ENCODE measurements around the gene SCIMP. TPM values are rescaled to one million over a fixed set of nuclear protein-coding genes. Genes with fewer than 3 reads are reported as not detected.
A peak's percentile ranks its signal among the peaks of the same experiment; 100 is the strongest.
"Not testable (repeated sequence)": the region's sequence is repeated elsewhere in the genome, so short reads cannot be mapped to it uniquely, and the experiment has no call there.

SCIMP gene
- total RNA-seq, 1 experiment from 2014 or later, result not detected

DNA sequence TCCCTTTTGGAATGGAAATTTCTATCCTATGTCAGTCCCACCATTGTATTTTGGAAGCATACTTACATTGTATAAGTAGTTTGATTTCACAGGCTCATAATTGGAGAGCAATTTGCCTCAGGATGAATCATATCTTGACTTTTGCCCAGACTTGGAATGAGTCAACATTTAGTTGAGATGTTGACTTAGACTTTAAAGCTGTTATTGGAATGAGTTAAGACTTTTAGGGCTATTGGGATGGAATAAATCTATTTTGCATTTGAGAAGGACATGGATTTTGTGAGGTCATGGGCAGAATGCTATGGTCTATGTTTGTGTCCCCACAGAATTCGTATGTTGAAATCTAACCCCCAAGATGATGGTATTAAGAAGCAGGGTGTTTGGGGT, 30.8 kb downstream of the SCIMP start:
- DNase-seq (ENCODE audit: low read depth, low spot score), result no peak
- in situ Hi-C loops (cut with HindIII; ENCODE audit: low pct_unique_long_range_greater_than_20kb, low sequenced_read_pairs), result no loop called here

DNA sequence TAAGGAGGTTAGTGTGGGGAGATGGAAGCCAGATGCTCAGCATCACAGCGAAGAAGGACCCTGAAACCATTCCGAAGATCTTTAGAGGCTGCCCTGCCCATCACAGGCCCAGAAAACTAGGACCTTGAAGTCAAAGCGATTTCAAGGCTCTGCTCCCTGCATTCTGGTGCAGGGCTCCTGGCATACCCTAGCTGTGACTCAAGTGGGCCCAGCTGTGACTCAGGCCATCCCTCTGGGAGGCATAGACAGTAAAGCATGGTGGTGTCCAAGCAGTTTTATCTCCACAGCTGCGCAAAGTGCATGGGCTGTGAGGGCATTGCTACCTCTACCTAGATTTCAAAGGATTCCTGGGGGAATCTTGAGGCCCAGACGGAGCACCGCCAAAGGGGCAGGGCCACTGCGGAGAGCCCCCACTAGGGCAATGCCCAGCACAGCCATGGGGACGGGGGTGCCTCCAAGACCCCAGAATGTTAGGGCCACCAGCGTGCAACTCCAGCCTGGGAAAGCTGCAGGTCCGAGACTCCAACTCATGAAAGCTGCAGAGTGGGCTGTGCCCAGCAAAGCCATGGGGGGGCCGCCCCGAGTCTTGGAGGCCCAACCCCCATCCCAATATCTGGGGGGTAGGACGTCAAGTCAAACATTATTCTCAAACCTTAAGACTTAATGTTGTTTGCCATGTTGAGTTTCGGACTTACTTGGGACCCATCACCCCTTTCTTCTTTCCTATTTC, 31.3 kb downstream of the SCIMP start:
- DNase-seq (ENCODE audit: low read depth, low spot score), result no peak
- in situ Hi-C loops (cut with HindIII; ENCODE audit: low pct_unique_long_range_greater_than_20kb, low sequenced_read_pairs), result no loop called here

GRCh38 chr17:5201011-5201410, 33.6 kb downstream of the SCIMP start:
- in situ Hi-C loops (cut with HindIII; ENCODE audit: low pct_unique_long_range_greater_than_20kb, low sequenced_read_pairs), result no loop called here

GRCh38 chr17:5200360-5200759, 34.3 kb downstream of the SCIMP start:
- in situ Hi-C loops (cut with HindIII; ENCODE audit: low pct_unique_long_range_greater_than_20kb, low sequenced_read_pairs), result no loop called here

More at GRCh38 chr17:5201011-5201410, 33.6 kb downstream of the SCIMP start:
- DNase-seq (ENCODE audit: low read depth, low spot score), result no peak

DNA sequence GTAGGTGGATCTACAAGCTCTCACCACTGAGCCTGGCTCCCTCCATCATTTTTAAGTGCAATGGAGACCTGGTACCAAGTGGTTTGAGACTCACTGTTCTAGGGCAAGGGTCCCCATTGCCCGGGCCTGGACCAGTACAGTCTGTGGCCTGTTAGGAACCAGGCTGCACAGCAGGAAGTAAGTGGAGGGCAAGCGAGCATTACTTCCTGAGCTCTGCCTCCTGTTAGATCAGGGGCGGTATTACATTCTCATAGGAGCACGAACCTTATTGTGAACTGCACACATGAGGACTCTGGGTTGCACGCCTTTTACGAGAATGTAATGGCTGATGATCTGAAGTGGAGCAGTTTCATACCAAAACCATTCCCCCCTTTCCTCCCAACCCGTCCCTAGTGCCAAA, 36.2 kb downstream of the SCIMP start:
- in situ Hi-C loops (cut with HindIII; ENCODE audit: low pct_unique_long_range_greater_than_20kb, low sequenced_read_pairs), result no loop called here
- no peak for DNase-seq (ENCODE audit: low read depth, low spot score)

More at GRCh38 chr17:5200360-5200759, 34.3 kb downstream of the SCIMP start:
- DNase-seq (ENCODE audit: low read depth, low spot score), result no peak

- DNase-seq (ENCODE audit: low read depth, low spot score), result no peak
- in situ Hi-C loops (cut with HindIII; ENCODE audit: low pct_unique_long_range_greater_than_20kb, low sequenced_read_pairs), result no loop called here
Measured at GRCh38 chr17:5194346-5194745, 40.3 kb downstream of the SCIMP start.

GRCh38 chr17:5191541-5192417, 42.9 kb downstream of the SCIMP start, which contains the start of gene ZNF594:
Gene ZNF594 (minus strand): TSS chr17:5191868. CDS start chr17:5184256, 7,612 bp downstream.
- in situ Hi-C loops (cut with HindIII; ENCODE audit: low pct_unique_long_range_greater_than_20kb, low sequenced_read_pairs), result no loop called here
- DNase-seq (ENCODE audit: low read depth, low spot score), result peak; percentile 95

- in situ Hi-C loops (cut with HindIII; ENCODE audit: low pct_unique_long_range_greater_than_20kb, low sequenced_read_pairs), result no loop called here
- DNase-seq (ENCODE audit: low read depth, low spot score), result no peak
Measured at GRCh38 chr17:5184288-5184687, 50.4 kb downstream of the SCIMP start.

- DNase-seq (ENCODE audit: low read depth, low spot score), result no peak
- in situ Hi-C loops (cut with HindIII; ENCODE audit: low pct_unique_long_range_greater_than_20kb, low sequenced_read_pairs), result no loop called here
Measured at GRCh38 chr17:5183410-5183793, 51.3 kb downstream of the SCIMP start.

DNA sequence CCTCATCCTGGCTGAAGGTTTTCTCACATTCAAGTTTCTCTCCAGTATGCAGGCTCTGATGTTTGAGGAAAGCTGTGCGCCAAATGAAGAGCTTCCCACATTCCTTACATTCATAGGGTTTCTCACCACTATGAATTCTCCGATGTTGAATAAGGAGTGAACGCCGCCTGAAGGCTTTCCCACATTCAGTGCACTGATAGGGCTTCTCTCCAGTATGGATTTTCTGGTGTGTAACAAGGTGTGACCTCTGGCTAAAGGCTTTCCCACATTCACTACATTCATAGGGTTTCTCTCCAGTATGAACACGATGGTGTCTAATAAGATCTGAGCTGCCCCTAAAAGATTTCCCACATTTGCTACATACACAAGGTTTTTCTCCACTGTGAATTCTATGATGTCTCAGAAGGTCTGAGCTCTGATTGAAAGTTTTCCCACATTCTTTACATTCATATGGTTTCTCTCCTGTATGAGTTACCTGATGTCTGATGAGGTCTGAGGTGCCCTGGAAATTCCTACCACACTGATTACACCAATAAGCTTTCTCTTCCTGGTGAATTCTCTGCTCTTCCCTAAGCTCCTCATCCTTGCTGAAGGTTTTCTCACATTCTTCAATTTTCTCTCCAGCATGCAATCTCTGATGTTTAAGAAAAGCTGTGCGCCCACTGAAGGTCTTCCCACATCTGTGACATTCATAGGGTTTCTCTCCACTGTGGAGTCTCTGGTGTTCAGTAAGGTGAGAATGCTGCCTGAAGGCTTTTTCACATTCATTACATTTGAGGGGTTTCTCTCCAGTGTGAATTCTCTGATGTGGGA, 51.9 kb downstream of the SCIMP start:
- in situ Hi-C loops (cut with HindIII; ENCODE audit: low pct_unique_long_range_greater_than_20kb, low sequenced_read_pairs), result no loop called here
- no peak for DNase-seq (ENCODE audit: low read depth, low spot score)

GRCh38 chr17:5181509-5182305, 53.0 kb downstream of the SCIMP start:
- DNase-seq (ENCODE audit: low read depth, low spot score), result no peak
- in situ Hi-C loops (cut with HindIII; ENCODE audit: low pct_unique_long_range_greater_than_20kb, low sequenced_read_pairs), result no loop called here

DNA sequence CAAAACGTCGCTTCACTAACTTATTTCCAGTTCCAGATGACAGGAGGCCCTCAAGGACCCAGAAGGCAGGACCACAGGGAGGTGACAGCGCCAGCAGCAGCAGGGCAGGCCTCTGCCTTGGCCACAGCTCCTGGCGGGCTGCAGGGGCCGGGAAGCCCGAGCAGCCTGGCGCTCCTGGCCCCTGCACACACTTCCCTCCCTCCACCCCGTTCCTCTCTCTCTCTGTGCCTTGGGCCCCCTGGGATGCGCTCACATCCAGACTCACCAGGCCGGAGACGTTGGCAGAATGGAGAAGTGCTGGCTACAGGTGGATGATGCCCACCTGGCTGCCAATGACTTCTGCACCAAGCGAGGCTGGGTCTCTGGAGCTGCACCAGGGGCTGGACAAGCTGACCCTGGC, 55.7 kb downstream of the SCIMP start:
- in situ Hi-C loops (cut with HindIII; ENCODE audit: low pct_unique_long_range_greater_than_20kb, low sequenced_read_pairs), result no loop called here
- DNase-seq (ENCODE audit: low read depth, low spot score), result no peak

GRCh38 chr17:5175027-5175426, 59.6 kb downstream of the SCIMP start:
- DNase-seq (ENCODE audit: low read depth, low spot score); in situ Hi-C loops (cut with HindIII; ENCODE audit: low pct_unique_long_range_greater_than_20kb, low sequenced_read_pairs): not testable (repeated sequence)

- DNase-seq (ENCODE audit: low read depth, low spot score); in situ Hi-C loops (cut with HindIII; ENCODE audit: low pct_unique_long_range_greater_than_20kb, low sequenced_read_pairs): not testable (repeated sequence)
Measured at GRCh38 chr17:5165791-5166564, 68.7 kb downstream of the SCIMP start.

GRCh38 chr17:5164436-5164835, 70.2 kb downstream of the SCIMP start:
- no peak for DNase-seq (ENCODE audit: low read depth, low spot score)
- in situ Hi-C loops (cut with HindIII; ENCODE audit: low pct_unique_long_range_greater_than_20kb, low sequenced_read_pairs), result no loop called here

DNA sequence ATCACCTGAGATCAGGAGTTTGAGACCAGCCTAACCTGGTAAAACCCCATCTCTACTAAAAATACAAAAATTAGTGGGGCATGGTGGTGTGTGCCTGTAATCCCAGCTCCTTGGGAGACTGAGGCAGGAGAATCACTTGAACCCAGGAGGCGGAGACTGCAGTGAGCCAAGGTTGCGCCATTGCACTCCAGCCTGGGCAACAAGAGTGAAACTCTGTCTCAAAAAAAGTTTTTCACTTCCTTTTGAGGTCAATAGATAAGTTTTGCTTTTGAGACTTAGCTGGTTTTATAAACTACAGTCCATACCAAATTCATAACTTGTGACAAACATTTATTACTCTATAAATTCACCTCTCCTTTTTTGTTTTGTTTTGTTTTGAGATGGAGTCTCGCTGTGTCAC, 72.9 kb downstream of the SCIMP start:
- in situ Hi-C loops (cut with HindIII; ENCODE audit: low pct_unique_long_range_greater_than_20kb, low sequenced_read_pairs); DNase-seq (ENCODE audit: low read depth, low spot score): not testable (repeated sequence)
